ENCODE results near the gene LRMDA.

GRCh38 chr10:75660823-75661222 lies 229.4 kb downstream of the LRMDA start:
- TF ChIP-seq, protein P1, sequence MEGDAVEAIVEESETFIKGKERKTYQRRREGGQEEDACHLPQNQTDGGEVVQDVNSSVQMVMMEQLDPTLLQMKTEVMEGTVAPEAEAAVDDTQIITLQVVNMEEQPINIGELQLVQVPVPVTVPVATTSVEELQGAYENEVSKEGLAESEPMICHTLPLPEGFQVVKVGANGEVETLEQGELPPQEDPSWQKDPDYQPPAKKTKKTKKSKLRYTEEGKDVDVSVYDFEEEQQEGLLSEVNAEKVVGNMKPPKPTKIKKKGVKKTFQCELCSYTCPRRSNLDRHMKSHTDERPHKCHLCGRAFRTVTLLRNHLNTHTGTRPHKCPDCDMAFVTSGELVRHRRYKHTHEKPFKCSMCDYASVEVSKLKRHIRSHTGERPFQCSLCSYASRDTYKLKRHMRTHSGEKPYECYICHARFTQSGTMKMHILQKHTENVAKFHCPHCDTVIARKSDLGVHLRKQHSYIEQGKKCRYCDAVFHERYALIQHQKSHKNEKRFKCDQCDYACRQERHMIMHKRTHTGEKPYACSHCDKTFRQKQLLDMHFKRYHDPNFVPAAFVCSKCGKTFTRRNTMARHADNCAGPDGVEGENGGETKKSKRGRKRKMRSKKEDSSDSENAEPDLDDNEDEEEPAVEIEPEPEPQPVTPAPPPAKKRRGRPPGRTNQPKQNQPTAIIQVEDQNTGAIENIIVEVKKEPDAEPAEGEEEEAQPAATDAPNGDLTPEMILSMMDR (conservative IDR thresholded peaks at IDR 0.05; ENCODE audit: low read depth, low read length) = no peak
- no peak for TF ChIP-seq EZH2phosphoT487 (IDR thresholded peaks at IDR 0.05; ENCODE audit: borderline replicate concordance, low read length)
